OCI-LY1 (cell line): Measurements from ENCODE around the gene PDCD10.

ENCODE experiments used
- H2AFZ ChIP-seq: fragments of 200-600 bp; sonication (generic), shearing (Covaris generic); 2 replicates; pipeline ENCODE4 v1.6.0; 2014; ENCODE audit warnings: antibody characterized with exemption, mild to moderate bottlenecking, low read length
- H3F3A ChIP-seq: fragments of 200-600 bp; sonication (generic), shearing (Covaris generic); 2 replicates; pipeline ENCODE4 v1.6.0; 2014; ENCODE audit warnings: mild to moderate bottlenecking, antibody characterized with exemption, low read length, moderate library complexity; ENCODE audit not compliant: insufficient read depth
- H3K27ac ChIP-seq: fragments of 200-600 bp; sonication (generic); 2 replicates; pipeline ENCODE4 v1.5.1; 2014; ENCODE audit warnings: low read length, mixed run types, mild to moderate bottlenecking, low read depth; ENCODE audit not compliant: poor library complexity, severe bottlenecking
- H3K27me3 ChIP-seq: fragments of 200-600 bp; sonication (generic); 2 replicates; pipeline ENCODE4 v1.6.0; 2014; ENCODE audit warnings: antibody characterized with exemption, mild to moderate bottlenecking, low read length, moderate library complexity; ENCODE audit not compliant: insufficient read depth
- H3K36me3 ChIP-seq: fragments of 200-600 bp; sonication (generic); 2 replicates; pipeline ENCODE4 v1.6.1; 2014; ENCODE audit warnings: mild to moderate bottlenecking, antibody characterized with exemption, low read length, moderate library complexity, mixed read lengths; ENCODE audit not compliant: insufficient read depth
- H3K4me1 ChIP-seq: fragments of 200-600 bp; sonication (generic); 2 replicates; pipeline ENCODE4 v1.5.1; 2014; ENCODE audit warnings: mild to moderate bottlenecking, low read length, moderate library complexity; ENCODE audit not compliant: insufficient read depth, severe bottlenecking
- H3K4me2 ChIP-seq: fragments of 200-600 bp; sonication (generic), shearing (Covaris generic); 2 replicates; pipeline ENCODE4 v1.6.1; 2014; ENCODE audit warnings: low read length
- H3K4me3 ChIP-seq: fragments of 200-600 bp; sonication (generic); 2 replicates; pipeline ENCODE4 v1.5.1; 2014; ENCODE audit warnings: low read length, low read depth, mild to moderate bottlenecking, mixed read lengths; ENCODE audit not compliant: poor library complexity, severe bottlenecking
- H3K79me2 ChIP-seq: fragments of 200-600 bp; shearing (Covaris generic); 2 replicates; pipeline ENCODE4 v1.6.1; 2016; ENCODE audit warnings: mixed run types, low read length, mixed read lengths; ENCODE audit not compliant: insufficient read depth
- H3K9ac ChIP-seq: fragments of 200-600 bp; sonication (generic), shearing (Covaris generic); 2 replicates; pipeline ENCODE4 v1.6.1; 2014; ENCODE audit warnings: mild to moderate bottlenecking, low read length, mixed read lengths
- H3K9me2 ChIP-seq: fragments of 200-600 bp; sonication (generic), shearing (Covaris generic); 2 replicates; pipeline ENCODE4 v1.6.1; 2014; ENCODE audit warnings: low read depth, mild to moderate bottlenecking, low read length, mixed read lengths
- H3K9me3 ChIP-seq: fragments of 200-600 bp; shearing (Covaris generic); 2 replicates; pipeline ENCODE4 v1.6.1; 2014; ENCODE audit warnings: low read length, mixed read lengths
- H4K20me1 ChIP-seq: fragments of 200-600 bp; sonication (generic), shearing (Covaris generic); 2 replicates; pipeline ENCODE4 v1.6.0; 2016; ENCODE audit warnings: mild to moderate bottlenecking, low read length; ENCODE audit not compliant: insufficient read depth
- CTCF ChIP-seq: fragments of 200-600 bp; sonication (generic), shearing (Covaris generic); IDR thresholded peaks from 2 replicates; pipeline ENCODE4 v1.5.1; 2017; ENCODE audit warnings: mild to moderate bottlenecking, antibody characterized with exemption, low read length, moderate library complexity, mixed read lengths
- EZH2 ChIP-seq: fragments of 200-600 bp; sonication (generic), shearing (Covaris generic); IDR thresholded peaks from 2 replicates; pipeline ENCODE4 v1.8.0; 2017; ENCODE audit warnings: borderline replicate concordance, mixed run types, mild to moderate bottlenecking, antibody characterized with exemption, low read length, moderate library complexity, mixed read lengths

The PDCD10 gene

GRCh38 chr3:167740961-167741587, 6.4 kb upstream of the PDCD10 start:
- Histone ChIP-seq H3K4me3 (no peak overlapping the region), H3K4me1 (peaks cover 46% of the 10 kb centered on the region), H3K79me2 (peaks cover 57% of the 10 kb centered on the region), H3F3A (peaks cover 6% of the 10 kb centered on the region; the same call in 1 of the 2 replicates), H4K20me1 (no peaks in the 10 kb centered on the region), H3K9ac (no peak overlapping the region), H3K36me3 (peaks cover 9% of the 10 kb centered on the region; the same call in 1 of the 2 replicates), H3K4me2 (no peak overlapping the region), H3K27ac (peak overlapping the region; percentile 14), H3K9me2 (no peaks in the 10 kb centered on the region), H2AFZ (no peak overlapping the region), H3K9me3 (peaks cover 9% of the 10 kb centered on the region; the same call in 1 of the 2 replicates), H3K27me3 (no peaks in the 10 kb centered on the region)
- TF ChIP-seq CTCF (peak; percentile 91), EZH2 (no peak)

- H3K36me3 ChIP-seq: peaks cover 5% of the 10 kb centered on the region; the same call in 1 of the 2 replicates
- H3K4me3 ChIP-seq: no peak overlapping the region
- H2AFZ ChIP-seq: no peak overlapping the region
- H4K20me1 ChIP-seq: no peaks in the 10 kb centered on the region
- H3K27me3 ChIP-seq: no peaks in the 10 kb centered on the region
- TF ChIP-seq CTCF (no peak), EZH2 (no peak)
- peak overlapping the region; percentile 37 for H3K27ac ChIP-seq
- H3K9me3 ChIP-seq: peaks cover 5% of the 10 kb centered on the region; the same call in 1 of the 2 replicates
- peaks cover 6% of the 10 kb centered on the region; the same call in 1 of the 2 replicates for H3F3A ChIP-seq
- peaks cover 63% of the 10 kb centered on the region for H3K79me2 ChIP-seq
- peaks cover 48% of the 10 kb centered on the region for H3K4me1 ChIP-seq
- no peak overlapping the region for H3K9ac ChIP-seq
- no peaks in the 10 kb centered on the region for H3K9me2 ChIP-seq
- H3K4me2 ChIP-seq: peak overlapping the region; percentile 24; the same call in 1 of the 2 replicates
Measured at GRCh38 chr3:167739190-167739810, 4.6 kb upstream of the PDCD10 start.

- peak overlapping the region; percentile 88 for H3K4me3 ChIP-seq
- no peaks in the 10 kb centered on the region for H3K9me2 ChIP-seq
- peak overlapping the region; percentile 94 for H3K4me2 ChIP-seq
- H3K36me3 ChIP-seq: peaks cover 5% of the 10 kb centered on the region; the same call in 1 of the 2 replicates
- no peak for TF ChIP-seq CTCF
- no peak for TF ChIP-seq EZH2
- peaks cover 68% of the 10 kb centered on the region for H3K79me2 ChIP-seq
- no peak overlapping the region for H2AFZ ChIP-seq
- H3K9me3 ChIP-seq: no peaks in the 10 kb centered on the region
- H3K9ac ChIP-seq: peak overlapping the region; percentile 80
- no peaks in the 10 kb centered on the region for H3K27me3 ChIP-seq
- H3F3A ChIP-seq: peaks cover 6% of the 10 kb centered on the region; the same call in 1 of the 2 replicates
- peaks cover 56% of the 10 kb centered on the region for H3K4me1 ChIP-seq
- no peak overlapping the region for H3K27ac ChIP-seq
- H4K20me1 ChIP-seq: 0 out of 2 replicates have a peak, but pooled peaks cover 3% of the 10 kb centered on the region
Measured at GRCh38 chr3:167738037-167738436, 3.3 kb upstream of the PDCD10 start.
